Osteocyte (in vitro differentiated cells): Measurements from ENCODE around the gene ADGRL2. TPM values are rescaled to one million over a fixed set of nuclear protein-coding genes. Genes with fewer than 3 reads are reported as not detected.

Experiments
- DNase-seq: peaks from one replicate; pipeline ENCODE4 v3.0.0; 2021; ENCODE audit warnings: mixed read lengths; ENCODE audit not compliant: unreplicated experiment; ENCODE audit errors: extremely low spot score
- H3K27ac Mint-ChIP-seq: one replicate; pipeline ENCODE4 v1.8.0; 2021; ENCODE audit warnings: mild to moderate bottlenecking, mixed read lengths; ENCODE audit not compliant: unreplicated experiment
- H3K27me3 Mint-ChIP-seq: one replicate; pipeline ENCODE4 v1.8.0; 2021; ENCODE audit warnings: mixed read lengths; ENCODE audit not compliant: unreplicated experiment
- H3K36me3 Mint-ChIP-seq: one replicate; pipeline ENCODE4 v1.8.0; 2021; ENCODE audit warnings: mixed read lengths; ENCODE audit not compliant: unreplicated experiment
- H3K4me1 Mint-ChIP-seq: one replicate; pipeline ENCODE4 v1.8.0; 2021; ENCODE audit warnings: mixed read lengths; ENCODE audit not compliant: unreplicated experiment
- H3K4me3 Mint-ChIP-seq: one replicate; pipeline ENCODE4 v1.8.0; 2021; ENCODE audit warnings: mild to moderate bottlenecking, moderate library complexity, mixed read lengths; ENCODE audit not compliant: unreplicated experiment
- H3K9me3 Mint-ChIP-seq: one replicate; pipeline ENCODE4 v1.8.0; 2021; ENCODE audit warnings: mixed read lengths; ENCODE audit not compliant: unreplicated experiment
- CTCF ChIP-seq: fragments of 200-600 bp; sonication (generic); IDR thresholded peaks from 2 replicates; pipeline ENCODE4 v1.5.0; 2021; ENCODE audit warnings: antibody characterized with exemption, mild to moderate bottlenecking, moderate library complexity
- total RNA-seq: library from RNA; stranded (reverse); gene quantifications from 2 replicates; pipeline ENCODE4 v1.2.1, GENCODE V29; 2021

Gene ADGRL2
- total RNA-seq, 1 donor from 2014 or later = 76.3 TPM

- H3K27me3 Mint-ChIP-seq = no peaks in the 10 kb centered on the region
- no peak overlapping the region for H3K27ac Mint-ChIP-seq
- no peak for DNase-seq
- no peaks in the 10 kb centered on the region for H3K36me3 Mint-ChIP-seq
- TF ChIP-seq CTCF = no peak
- H3K4me3 Mint-ChIP-seq = no peak overlapping the region
- peaks cover 21% of the 10 kb centered on the region for H3K4me1 Mint-ChIP-seq
- no peaks in the 10 kb centered on the region for H3K9me3 Mint-ChIP-seq
These were observed 8.6 kb upstream of the ADGRL2 start for GRCh38 chr1:81792184-81792583.

- Mint-ChIP-seq H3K9me3 (no peaks in the 10 kb centered on the region), H3K4me1 (peaks cover 19% of the 10 kb centered on the region), H3K27ac (no peak overlapping the region), H3K27me3 (no peaks in the 10 kb centered on the region), H3K36me3 (no peaks in the 10 kb centered on the region), H3K4me3 (no peak overlapping the region)
- TF ChIP-seq CTCF = no peak
- no peak for DNase-seq
These were observed 3.0 kb upstream of the ADGRL2 start for GRCh38 chr1:81797701-81798100.

GRCh38 chr1:81799939-81800694, 617 bp upstream of the ADGRL2 start:
- Mint-ChIP-seq H3K4me3 (peak overlapping the region; percentile 92), H3K27ac (peak overlapping the region; percentile 95), H3K4me1 (peaks cover 26% of the 10 kb centered on the region), H3K27me3 (peaks cover under 1% of the 10 kb centered on the region), H3K9me3 (no peaks in the 10 kb centered on the region), H3K36me3 (no peaks in the 10 kb centered on the region)
- peak; percentile 87 for DNase-seq
- no peak for TF ChIP-seq CTCF

- no peak for TF ChIP-seq CTCF
These were observed 1.1 kb downstream of the ADGRL2 start for GRCh38 chr1:81801651-81802456.

GRCh38 chr1:81802457-81802706, 1.6 kb downstream of the ADGRL2 start:
- H3K9me3 Mint-ChIP-seq = no peaks in the 10 kb centered on the region
- peak overlapping the region; percentile 89 for H3K4me3 Mint-ChIP-seq
- H3K4me1 Mint-ChIP-seq = peaks cover 36% of the 10 kb centered on the region
- no peak for TF ChIP-seq CTCF
- peak overlapping the region; percentile 75 for H3K27ac Mint-ChIP-seq
- H3K36me3 Mint-ChIP-seq = no peaks in the 10 kb centered on the region
- H3K27me3 Mint-ChIP-seq = peaks cover 13% of the 10 kb centered on the region
- no peak for DNase-seq

More at GRCh38 chr1:81801651-81802456, 1.1 kb downstream of the ADGRL2 start:
- DNase-seq = peak; percentile 84
- H3K36me3 Mint-ChIP-seq = no peaks in the 10 kb centered on the region
- H3K4me3 Mint-ChIP-seq = peak overlapping the region; percentile 91
- H3K27me3 Mint-ChIP-seq = peaks cover 12% of the 10 kb centered on the region
- peaks cover 35% of the 10 kb centered on the region for H3K4me1 Mint-ChIP-seq
- H3K27ac Mint-ChIP-seq = peak overlapping the region; percentile 96
- no peaks in the 10 kb centered on the region for H3K9me3 Mint-ChIP-seq
